Measurements from ENCODE around the gene NFATC3.
A peak's percentile ranks its signal among the peaks of the same experiment; 100 is the strongest.
"Not testable (repeated sequence)": the region's sequence is repeated elsewhere in the genome, so short reads cannot be mapped to it uniquely, and the experiment has no call there.

The NFATC3 gene

DNA sequence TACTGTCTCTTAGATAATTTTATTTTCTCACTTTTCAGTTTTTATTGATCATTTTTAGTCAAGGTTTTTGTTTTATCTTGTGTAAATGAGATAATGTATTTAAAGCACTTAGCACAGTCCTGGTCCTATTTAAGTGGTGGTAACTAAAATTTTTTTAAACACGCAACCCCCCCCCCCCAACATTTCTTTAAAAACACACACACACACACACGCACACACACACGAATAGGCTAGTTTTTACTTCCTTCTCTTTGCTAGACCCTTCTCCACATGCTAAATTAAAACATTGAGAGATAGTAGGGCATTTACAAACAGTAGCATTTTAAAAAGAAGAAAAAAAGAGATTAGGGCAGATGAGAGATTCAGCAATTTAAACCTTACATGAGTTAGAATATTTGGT is 5.0 kb downstream of the NFATC3 start:
- no peak for DNase-seq

DNA sequence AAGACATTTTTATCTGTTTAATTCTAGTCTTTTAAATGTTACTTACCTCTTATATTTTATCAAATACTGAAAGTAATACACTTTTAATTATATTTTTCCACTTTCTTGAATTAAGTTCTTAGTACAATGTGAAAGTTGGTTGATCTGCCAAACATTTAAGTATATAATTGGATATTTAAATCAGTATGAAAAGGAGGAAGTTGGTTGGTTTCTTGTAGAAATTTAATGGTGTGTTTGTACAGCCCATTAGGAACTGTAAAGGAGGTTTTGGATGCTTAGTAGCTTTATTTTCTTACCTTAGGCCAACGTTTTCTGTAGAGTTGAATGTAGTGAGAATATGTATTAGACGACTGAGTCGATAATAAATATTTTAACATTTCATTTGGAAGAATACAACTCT is 5.4 kb downstream of the NFATC3 start:
- no peak for DNase-seq

DNA sequence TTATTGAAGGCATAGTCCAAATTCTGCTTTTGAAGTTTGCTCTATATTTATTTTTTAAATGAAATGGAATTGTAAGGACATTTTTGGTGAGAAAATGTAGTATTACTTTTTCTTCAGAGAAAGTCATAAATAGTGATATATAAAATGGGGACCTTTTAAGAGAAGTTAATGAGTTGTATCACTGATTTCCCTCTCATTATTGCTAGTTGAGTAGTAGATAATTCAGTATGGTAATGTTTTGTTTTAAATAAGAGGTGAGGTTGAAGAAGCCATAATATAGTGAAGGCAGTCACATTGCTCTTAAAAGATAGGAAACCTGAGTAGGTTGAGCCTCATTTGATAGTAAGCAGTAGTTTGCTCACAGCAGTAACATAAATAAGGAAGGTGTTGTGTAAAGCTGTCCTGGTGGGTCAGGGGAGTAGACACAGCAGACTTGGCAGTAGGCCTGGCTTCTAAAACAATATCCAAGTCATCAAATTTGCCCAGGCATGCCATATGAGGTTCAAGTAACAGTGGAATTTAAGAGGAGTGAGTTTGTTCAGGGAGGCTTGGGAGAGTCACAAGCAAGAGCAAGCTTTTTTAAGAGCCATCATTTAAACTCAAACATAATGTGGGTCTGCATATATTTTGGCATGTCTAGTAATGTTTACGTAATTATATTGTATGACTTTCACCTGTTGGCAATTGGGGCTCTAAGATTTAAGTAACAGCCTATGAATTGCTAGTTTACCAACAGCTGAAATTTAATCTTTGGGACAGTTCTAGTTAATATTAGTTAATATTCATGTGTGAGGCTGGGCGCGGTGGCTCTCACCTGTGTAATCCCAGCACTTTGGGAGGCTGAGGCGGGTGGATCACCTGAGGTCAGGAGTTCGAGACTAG is 6.5 kb downstream of the NFATC3 start:
- DNase-seq = no peak

DNA sequence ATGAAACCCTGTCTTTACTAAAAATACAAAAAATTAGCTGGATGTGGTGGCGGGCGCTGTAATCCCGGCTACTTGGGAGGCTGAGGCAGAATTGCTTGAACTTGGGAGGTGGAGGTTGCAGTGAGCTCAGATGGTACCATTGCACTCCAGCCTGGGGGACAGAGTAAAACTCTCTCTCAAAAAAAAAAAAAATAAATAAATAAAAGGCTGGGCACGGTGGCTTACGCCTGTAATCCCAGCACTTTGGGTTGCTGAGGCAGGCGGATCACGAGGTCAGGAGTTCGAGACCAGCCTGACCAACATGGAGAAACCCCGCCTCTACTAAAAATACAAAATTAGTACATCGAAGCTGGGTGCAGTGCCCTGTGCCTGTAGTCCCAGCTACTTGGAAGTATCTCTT is 7.1 kb downstream of the NFATC3 start:
- not testable (repeated sequence) for DNase-seq

DNA sequence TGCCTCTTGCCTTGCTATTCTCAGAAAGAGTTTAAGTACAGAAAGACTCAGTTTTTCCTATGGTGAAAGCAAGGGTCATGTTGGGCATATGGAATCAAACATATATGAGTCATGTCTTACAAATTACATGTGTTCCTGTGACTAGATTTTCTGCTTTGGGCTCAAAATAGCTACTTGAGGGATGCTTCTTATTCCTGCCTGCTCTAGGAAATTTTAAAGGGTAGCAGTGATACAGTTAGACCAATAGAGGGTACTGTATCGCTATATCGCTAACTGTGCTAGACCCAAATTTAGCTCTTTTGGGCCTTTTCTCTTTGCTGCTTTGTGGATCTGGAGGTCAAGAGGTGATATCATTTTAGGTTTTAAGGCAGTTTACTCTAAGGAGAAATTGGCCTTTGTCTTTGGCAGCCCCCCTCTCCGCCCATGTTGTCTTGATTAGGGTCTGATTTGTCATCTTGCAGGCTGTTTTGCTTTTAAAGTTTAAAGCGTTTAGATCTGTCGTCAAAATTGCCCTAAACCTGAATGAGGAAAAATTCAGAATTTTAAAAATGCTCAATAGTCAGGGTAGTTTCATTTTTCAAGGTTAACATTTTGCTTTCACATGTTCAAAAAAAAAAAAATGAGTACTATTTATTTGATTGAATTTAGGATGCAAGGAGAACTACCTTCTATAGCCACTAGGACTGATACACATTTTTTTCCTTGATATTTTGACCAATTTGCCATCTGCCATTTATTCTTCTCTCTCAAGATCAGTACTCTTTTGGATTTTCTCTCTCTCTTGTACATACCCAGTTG is 8.8 kb downstream of the NFATC3 start:
- DNase-seq = peak; percentile 17

DNA sequence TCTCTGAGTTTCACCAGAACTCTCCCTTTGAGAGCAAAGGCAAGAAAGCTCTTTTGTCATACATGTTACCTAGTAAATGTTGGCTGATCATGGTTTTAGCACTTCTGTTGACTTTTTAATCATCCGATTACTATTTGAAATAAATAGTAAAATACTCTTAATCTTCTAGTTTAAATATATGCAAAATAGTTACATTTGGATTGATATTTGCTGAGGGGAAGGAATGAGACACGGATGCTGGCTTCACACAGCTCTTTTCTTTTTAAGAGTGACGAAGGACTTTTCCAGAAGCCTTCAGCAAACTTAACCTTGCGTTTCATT is 9.4 kb downstream of the NFATC3 start:
- DNase-seq = no peak

DNA sequence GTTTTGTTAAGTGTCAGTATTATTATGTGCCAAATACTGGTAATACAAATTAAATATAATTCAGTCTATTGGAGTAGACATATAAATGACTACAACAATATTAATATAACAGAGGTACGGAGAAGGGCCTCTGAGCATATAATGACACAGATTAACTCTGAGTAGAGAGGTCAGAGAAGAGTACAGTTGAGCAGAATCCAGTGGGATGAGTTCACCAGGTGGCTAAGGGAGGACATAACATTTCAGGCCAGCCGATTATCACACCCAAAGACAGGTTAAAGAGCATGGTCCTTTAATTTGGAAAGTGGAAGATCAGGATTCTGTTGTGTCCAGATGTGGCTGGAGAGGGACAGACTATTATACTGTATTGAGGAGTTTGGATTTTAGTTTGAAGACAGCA is 11.3 kb downstream of the NFATC3 start:
- DNase-seq = no peak

DNA sequence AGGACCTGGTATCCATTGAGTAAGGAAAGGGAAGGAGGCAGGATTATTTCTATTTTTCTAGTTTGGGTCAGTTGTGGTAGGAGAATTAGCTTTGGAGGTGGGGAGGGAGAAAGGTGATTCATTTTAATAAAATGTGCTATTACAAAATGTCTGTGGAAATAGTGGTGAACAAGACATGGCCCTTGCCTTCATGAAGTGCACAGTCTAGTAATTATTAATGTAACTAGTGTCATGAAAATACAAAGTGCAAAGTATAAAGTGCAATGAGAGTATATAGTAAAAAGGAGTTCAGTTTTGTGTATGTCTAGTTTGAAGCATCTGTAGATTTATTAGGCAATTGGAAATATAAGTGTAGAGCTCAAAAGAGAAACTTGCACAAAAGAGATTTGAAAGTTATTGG is 11.9 kb downstream of the NFATC3 start:
- DNase-seq = no peak

DNA sequence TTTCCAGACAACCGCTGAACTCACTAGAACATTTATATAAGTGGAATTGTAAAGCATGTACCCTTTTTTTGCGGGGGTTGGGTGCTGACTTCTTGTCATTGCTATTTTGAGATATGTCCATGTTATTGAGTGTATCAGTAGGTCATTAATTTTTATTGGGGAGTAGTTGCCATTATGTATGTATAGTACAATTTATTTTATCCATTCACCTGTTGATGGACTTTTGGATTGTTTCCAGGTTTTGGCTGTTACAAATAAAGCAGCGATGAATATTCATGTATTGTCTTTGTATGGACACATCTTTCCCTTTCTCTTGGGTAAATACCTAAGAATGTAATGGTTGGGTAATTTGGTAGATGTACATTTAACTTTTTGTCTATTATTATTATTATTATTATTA is 12.7 kb downstream of the NFATC3 start:
- no peak for DNase-seq

DNA sequence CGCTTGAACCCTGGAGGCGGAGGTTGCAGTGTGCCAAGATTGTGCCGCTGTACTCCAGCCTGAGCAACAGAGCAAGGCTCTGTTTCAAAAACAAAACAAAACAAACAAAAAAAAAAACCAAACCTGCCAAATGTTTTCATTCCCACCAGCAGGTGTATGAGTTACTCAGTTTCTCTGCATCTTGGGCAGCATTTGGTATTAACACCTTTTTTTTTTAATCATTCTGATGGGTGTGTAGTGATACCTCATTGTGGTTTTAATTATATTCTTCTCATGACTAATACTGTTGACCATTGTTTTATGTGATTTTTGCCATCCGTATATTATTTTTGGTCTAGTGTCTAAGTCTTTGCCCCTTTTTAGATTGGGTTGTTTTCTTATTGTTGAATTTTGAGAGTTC is 15.3 kb downstream of the NFATC3 start:
- no peak for DNase-seq

DNA sequence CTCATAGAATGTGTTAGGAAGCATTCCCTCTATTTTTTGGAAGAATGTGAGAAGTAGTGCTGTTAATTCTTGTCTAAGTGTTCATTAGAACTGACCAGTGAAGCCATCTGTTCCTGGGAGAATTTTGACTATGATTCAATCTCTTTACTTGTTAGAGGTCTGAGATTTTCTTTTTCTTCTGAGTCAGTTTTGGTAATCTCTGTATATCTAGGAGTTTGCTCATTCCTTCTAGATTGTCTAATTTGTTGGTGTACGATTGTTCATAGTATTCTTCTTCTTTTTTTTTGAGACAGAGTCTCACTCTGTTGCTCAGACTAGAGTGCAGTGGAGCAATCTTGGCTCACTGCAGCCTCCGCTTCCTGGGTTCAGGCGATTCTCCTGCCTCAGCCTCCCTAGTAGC is 20.4 kb downstream of the NFATC3 start:
- DNase-seq = no peak

DNA sequence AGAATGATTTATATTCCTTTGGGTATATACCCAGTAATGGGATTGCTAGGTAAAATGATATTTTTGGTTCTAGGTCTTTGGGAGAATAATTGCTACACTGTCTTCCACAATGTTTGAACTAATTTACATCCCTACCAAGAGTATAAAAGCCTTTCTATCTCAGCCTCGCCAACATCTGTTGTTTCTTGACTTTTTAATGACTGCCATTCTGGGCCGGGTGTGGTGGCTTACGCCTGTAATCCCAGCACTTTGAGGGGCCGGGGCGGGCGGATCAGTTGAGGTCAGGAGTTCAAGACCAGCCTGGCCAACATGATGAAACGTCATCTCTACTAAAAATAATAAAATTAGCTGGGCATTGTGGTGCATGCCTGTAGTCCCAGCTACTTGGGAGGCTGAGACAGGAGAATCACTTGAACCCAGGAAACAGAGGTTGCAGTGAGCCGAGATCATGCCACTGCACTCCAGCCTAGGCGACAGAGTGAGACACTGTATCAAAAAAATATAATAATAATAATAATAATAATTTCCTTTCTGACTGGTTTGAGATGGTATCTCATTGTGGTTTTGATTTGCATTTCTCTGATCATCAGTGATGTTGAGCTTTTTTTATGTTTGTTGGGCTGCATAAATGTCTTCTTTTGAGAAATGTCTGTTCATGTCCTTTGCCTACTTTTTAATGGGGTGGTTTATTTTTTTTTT is 22.2 kb downstream of the NFATC3 start:
- not testable (repeated sequence) for DNase-seq

DNA sequence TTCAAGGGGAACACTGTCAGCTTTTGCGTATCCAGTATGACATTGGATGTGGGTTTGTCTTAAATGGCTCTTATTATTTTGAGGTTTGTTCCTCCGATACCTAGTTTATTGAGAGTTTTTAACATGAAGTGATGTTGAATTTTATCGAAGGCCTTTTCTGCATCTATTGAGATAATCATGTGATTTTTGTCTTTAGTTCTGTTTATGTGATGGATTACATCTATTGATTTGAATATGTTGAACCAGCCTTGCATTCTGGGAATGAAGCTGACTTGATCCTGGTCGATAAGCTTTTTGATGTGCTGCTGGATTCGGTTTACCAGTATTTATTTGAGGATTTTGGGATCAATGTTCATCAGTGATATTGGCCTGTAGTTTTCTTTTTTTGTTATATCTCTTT is 24.0 kb downstream of the NFATC3 start:
- DNase-seq = not testable (repeated sequence)

DNA sequence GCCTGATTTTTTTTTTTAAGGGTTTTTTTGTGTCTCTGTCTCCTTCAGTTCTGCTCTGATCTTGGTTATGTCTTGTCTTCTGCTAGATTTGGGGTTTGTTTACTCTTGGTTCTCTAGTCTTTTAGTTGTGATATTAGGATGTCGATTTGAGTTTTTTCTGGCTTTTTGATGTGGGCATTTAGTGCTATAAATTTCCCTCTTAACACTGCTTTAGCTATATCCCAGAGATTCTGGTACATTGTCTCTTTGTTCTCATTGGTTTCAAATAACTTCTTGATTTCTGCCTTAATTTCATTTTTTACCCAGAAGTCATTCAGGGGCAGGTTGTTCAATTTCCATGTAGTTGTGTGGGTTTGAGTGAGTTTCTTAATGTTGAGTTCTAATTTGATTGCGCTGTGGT is 25.4 kb downstream of the NFATC3 start:
- not testable (repeated sequence) for DNase-seq

DNA sequence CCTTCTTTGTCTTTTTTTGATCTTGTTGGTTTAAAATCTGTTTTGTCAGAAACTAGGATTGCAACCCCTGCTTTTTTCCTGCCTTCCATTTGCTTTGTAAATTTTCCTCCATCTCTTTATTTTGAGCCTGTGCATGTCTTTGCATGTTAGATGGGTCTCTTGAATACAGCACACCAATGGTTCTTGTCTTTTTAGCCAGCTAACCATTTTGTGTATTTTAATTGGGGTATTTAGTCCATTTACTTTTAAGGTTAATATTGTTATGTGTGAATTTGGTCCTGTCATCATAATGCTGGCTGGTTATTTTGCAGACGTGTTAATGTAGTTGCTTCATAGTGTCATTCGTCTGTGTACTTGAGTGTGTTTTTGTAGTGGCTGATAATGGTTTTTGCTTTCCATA is 26.2 kb downstream of the NFATC3 start:
- DNase-seq = no peak

DNA sequence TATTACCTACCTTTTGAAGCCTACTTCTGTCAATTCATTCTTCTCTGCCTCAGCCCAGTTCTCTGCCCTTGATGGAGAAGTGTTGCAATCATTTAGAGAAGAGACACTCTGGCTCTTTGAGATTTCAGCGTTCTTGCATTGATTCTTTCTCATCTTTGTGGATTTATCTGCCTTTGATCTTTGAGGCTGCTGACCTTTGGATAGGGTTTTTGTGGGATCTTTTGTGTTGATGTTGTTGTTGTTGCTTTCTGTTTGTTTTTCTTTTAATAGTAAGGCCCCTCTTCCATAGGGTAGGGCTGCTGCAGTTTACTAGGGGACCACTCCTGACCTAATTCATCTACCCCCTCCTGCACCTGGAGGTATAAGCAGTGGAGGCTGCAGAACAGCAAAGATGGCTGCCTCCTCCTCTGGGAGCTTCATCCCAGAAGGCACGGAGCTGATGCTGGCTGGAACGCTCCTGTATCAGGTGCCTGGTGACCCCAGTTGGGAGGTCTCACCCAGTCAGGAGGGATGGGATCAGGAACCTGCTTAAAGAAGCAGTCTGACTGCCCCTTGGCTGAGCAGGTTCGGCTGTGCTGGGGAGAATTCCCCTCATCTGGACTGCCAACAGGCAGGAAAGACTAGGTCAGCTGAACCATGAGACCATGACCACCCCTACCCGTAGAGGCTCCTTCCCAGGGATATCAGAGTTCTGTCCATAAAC is 28.0 kb downstream of the NFATC3 start:
- DNase-seq = no peak

DNA sequence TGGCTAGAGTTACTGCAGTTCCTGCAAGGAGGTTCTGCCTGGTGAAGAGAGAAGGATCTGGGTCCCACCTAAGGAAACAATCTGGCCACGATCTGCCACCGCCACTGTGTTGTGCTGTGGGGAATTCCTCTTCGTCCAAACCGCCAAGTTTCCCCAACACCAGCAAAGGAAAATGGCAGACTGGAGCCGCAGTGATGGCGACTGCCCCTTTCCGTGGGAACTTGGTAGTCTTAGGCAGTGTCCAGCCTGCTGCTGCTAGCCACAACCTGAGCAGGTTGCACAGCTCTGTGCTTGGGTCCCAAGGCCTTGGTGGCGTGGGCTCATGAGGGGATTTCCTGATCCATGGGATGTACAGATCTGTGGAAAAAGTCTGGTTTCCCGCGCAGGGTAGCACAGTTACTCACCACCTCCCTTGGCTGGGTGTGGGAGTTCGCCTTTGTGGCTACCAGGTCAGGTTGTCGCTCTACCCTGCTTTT is 28.6 kb downstream of the NFATC3 start:
- no peak for DNase-seq

DNA sequence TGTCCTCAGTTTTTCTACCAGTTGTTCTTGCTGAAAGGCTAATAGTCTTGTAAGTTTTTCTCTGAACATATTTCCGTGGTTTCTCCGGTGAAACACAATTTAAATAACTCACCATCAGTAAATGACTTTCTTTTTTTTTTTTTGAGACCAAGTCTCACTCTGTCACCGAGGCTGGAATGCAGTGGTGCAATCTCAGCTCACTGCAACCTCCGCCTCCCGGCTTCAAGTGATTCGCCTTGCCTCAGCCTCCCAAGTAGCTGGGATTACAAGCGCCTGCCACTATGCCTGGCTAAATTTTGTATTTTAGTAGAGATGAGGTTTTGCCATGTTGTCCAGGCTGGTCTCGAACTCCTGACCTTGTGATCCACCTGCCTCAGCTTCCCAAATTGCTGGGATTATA is 29.8 kb downstream of the NFATC3 start:
- not testable (repeated sequence) for DNase-seq

DNA sequence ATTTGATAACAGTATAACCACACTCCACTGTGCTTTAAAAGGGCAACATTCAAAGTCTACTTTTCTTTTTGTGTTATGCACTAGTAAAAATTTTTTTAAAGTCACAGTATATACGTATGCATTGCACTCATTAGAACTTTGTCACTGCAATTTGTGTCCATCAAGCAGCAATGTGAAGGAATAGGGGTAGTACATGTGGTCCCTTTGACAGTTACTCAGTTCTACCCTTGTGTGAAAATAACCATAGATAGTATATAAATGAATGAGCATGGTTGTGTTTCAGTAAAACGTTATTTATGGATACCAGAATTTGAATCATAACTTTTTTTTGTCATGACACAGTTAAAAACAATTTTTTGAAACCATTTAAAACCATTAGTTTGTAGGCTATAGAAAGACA is 30.7 kb downstream of the NFATC3 start:
- no peak for DNase-seq

DNA sequence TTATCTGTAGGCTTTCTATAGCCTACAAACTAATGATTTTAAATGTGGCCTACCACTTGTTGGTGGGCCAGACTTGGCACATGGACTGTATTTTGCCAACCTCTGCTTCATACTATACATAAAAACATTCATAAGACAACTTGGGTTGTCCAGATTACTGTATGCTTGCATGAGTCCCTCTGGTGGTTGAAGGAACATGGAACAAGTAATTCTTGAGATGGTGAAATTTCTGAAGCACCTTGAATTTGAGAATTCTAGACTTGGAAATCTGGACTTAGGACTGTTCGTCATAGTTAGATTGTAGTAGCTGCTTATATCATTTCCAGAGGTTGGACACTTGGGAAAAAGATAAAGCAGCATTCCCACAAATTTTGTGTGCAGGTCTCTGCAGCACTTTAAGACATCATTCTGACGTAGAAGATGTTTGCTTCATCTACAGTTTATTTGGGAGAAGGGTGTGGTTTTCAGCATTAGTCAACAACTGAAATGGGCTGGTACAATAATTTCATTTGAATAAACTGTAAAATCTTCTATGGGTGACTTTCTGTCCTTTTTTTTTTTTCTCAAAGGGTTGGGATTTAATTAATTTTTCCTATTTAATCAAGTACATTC is 31.2 kb downstream of the NFATC3 start:
- no peak for DNase-seq

DNA sequence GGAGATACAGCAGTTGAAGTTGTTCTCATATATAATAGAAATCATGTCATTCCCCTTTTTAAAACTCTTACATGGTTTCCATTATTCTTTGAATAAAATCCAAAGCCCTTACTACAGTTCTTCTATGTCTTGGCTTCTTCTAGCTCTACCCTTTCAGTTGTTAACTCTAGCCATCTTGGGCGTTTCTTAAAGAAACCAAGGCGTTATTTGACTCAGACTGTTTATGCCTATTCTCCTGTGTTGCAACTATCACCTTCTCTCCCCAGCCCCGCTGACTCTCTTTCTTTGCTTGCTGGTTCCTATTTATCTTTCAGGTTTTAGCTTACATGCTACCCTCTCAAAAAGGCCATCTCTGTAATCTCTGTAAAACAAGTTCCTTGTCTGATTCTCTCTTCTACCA is 32.7 kb downstream of the NFATC3 start:
- DNase-seq = no peak

DNA sequence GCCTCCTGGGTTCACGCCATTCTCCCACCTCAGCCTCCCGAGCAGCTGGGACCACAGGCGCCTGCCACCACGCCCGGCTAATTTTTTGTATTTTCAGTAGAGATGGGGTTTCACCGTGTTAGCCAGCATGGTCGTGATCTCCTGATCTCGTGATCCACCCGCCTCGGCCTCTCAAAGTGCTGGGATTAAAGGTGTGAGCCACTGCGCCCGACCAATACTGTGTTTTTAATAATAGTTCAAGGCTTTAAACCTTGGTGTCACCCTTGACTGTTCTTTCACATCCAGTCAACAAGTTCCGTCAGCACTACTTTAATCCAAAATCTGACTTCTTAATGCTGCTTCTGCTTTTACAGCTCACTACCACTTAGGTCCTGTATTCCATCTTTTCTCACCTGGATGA is 33.8 kb downstream of the NFATC3 start:
- not testable (repeated sequence) for DNase-seq

DNA sequence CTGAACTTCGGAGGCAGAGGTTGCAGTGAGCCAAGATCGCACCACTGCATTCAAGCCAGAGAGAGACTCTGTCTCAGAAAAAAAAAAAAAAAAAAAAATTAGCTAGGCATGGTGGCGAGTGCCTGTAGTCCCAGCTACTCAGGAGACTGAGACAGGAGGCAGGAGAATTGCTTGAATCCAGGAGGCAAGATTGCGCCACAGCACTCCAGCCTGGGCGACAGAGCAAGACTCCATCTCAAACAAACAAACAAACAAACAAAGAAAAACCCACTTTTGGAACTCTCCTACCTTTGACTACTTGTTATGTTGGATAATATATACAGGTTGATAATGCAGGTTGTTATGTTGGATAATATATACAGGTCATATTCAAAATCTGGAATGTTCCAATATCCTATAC is 35.3 kb downstream of the NFATC3 start:
- not testable (repeated sequence) for DNase-seq

All from NCI-H1694 (cell line).